Stomach smooth muscle (tissue), 2 donors: Measurements from ENCODE around the gene UGT3A2.
"Not testable (repeated sequence)": the region's sequence is repeated elsewhere in the genome, so short reads cannot be mapped to it uniquely, and the experiment has no call there.

Source experiments
- H3K27ac ChIP-seq: one replicate; pipeline ENCODE4 v1.7.0; 2013; ENCODE audit warnings: mild to moderate bottlenecking, low read length, inconsistent platforms
- H3K27me3 ChIP-seq, 2 donors: one replicate each; pipeline ENCODE4 v1.7.0; 2013; ENCODE audit warnings: low read length in 2 of 2; ENCODE audit not compliant: insufficient read depth in 2 of 2, control insufficient read depth in 1 of 2
- H3K36me3 ChIP-seq, 2 donors: one replicate each; pipeline ENCODE4 v1.7.0; 2013; ENCODE audit warnings: low read length in 2 of 2; ENCODE audit not compliant: control insufficient read depth in 2 of 2, insufficient read depth in 2 of 2
- H3K4me1 ChIP-seq: one replicate; pipeline ENCODE4 v1.7.0; 2013; ENCODE audit warnings: low read length; ENCODE audit not compliant: control insufficient read depth, insufficient read depth
- H3K4me3 ChIP-seq, 2 donors: one replicate each; pipeline ENCODE4 v1.7.0; 2013; ENCODE audit warnings: low read length in 2 of 2
- H3K9ac ChIP-seq, 2 donors: one replicate each; pipeline ENCODE4 v1.7.0; 2013; ENCODE audit warnings: low read length in 2 of 2, mild to moderate bottlenecking in 1 of 2
- H3K9me3 ChIP-seq, 2 donors: one replicate each; pipeline ENCODE4 v1.7.0; 2013; ENCODE audit warnings: low read length in 2 of 2; ENCODE audit not compliant: control insufficient read depth in 2 of 2
- donor health status: healthy.
- donor health status: Pancreatic carcinoma.

Gene UGT3A2

GRCh38 chr5:36031223-36031622, 35.5 kb downstream of the UGT3A2 start:
- no peaks in the 10 kb centered on the region for H3K36me3 ChIP-seq
- no peaks in the 10 kb centered on the region for H3K27me3 ChIP-seq
- H3K27ac ChIP-seq = no peak overlapping the region
- no peaks in the 10 kb centered on the region for H3K4me1 ChIP-seq
- no peak overlapping the region for H3K9ac ChIP-seq
- no peaks in the 10 kb centered on the region for H3K9me3 ChIP-seq
- H3K4me3 ChIP-seq = no peak overlapping the region

GRCh38 chr5:36029914-36030313, 36.8 kb downstream of the UGT3A2 start:
- no peaks in the 10 kb centered on the region for H3K4me1 ChIP-seq

GRCh38 chr5:36028816-36029465, 37.7 kb downstream of the UGT3A2 start:
- H3K27me3 ChIP-seq = no peaks in the 10 kb centered on the region
- H3K4me1 ChIP-seq = no peaks in the 10 kb centered on the region
- no peaks in the 10 kb centered on the region for H3K36me3 ChIP-seq
- no peaks in the 10 kb centered on the region for H3K9me3 ChIP-seq
- H3K4me3 ChIP-seq = no peak overlapping the region
- H3K9ac ChIP-seq = no peak overlapping the region
- H3K27ac ChIP-seq = no peak overlapping the region

More at GRCh38 chr5:36029914-36030313, 36.8 kb downstream of the UGT3A2 start:
- Histone ChIP-seq H3K36me3 (no peaks in the 10 kb centered on the region), H3K9me3 (no peaks in the 10 kb centered on the region), H3K27ac (no peak overlapping the region), H3K4me3 (no peak overlapping the region), H3K9ac (no peak overlapping the region), H3K27me3 (no peaks in the 10 kb centered on the region)

GRCh38 chr5:36027711-36028110, 39.0 kb downstream of the UGT3A2 start:
- Histone ChIP-seq H3K4me1 (no peaks in the 10 kb centered on the region), H3K36me3 (no peaks in the 10 kb centered on the region), H3K9me3 (no peaks in the 10 kb centered on the region), H3K4me3 (no peak overlapping the region), H3K9ac (no peak overlapping the region), H3K27ac (no peak overlapping the region), H3K27me3 (no peaks in the 10 kb centered on the region)

DNA sequence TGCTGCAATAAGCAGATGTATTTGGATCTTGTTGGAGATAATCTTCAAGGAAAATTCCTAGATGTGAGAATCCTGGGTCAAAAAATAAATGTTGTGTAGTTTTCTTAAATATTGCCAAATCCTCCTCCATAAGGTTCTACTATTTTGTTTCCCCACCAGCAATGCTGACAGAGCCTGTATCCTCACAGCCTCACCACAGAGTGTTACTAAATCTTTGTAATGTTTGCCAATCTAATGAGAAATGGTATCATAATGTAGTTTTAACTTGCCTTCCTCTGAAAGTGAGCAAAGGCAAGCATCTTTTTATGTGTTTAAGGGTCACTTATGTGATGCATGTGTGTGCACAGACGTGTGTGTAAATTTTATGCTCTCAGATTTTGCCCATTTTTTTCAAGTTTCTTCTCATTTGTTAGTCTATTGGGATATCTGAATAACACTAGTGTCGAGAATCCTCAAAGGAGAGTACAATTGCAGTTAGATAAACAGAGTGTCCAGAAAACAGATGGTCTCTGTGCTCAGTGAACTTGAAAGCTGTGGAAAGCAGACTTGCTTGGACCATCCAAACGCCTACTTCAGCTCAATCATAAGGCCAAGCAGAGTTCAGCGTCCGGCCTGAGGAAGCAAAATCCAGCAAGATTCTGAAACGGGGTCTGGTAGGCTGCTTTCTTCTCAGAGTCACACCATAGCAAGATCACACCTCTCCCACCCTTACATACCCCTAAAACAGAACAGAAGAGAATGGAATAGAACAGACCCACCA, 39.8 kb downstream of the UGT3A2 start:
- H3K4me3 ChIP-seq = no peak overlapping the region
- no peaks in the 10 kb centered on the region for H3K4me1 ChIP-seq
- H3K9me3 ChIP-seq = no peaks in the 10 kb centered on the region
- no peak overlapping the region for H3K9ac ChIP-seq
- H3K36me3 ChIP-seq = no peaks in the 10 kb centered on the region
- H3K27me3 ChIP-seq = no peaks in the 10 kb centered on the region
- no peak overlapping the region for H3K27ac ChIP-seq

GRCh38 chr5:36022246-36022645, 44.4 kb downstream of the UGT3A2 start:
- H3K27ac ChIP-seq, H3K9ac ChIP-seq, H3K4me1 ChIP-seq, H3K9me3 ChIP-seq, H3K36me3 ChIP-seq, H3K27me3 ChIP-seq, H3K4me3 ChIP-seq: not testable (repeated sequence)

DNA sequence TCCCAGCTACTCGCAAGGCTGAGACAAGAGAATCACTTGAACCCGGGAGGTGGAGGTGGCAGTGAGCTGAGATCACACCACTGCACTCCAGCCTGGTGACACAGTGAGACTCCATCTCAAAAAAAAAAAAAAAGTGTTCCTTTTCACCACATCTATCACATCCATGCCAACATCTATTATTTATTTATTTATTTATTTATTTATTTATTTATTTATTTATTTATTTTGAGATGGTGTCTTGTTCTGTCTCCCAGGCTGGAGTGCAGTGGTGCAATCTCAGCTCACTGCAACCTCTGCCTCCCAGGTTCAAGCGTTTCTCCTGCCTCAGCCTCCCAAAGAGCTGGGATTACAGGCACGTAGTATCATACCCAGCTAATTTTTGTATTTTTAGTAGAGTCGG, 47.1 kb downstream of the UGT3A2 start:
- not testable (repeated sequence) for H3K4me3 ChIP-seq, H3K27me3 ChIP-seq, H3K9me3 ChIP-seq, H3K27ac ChIP-seq, H3K4me1 ChIP-seq, H3K36me3 ChIP-seq, H3K9ac ChIP-seq

GRCh38 chr5:36017622-36018021, 49.1 kb downstream of the UGT3A2 start:
- Histone ChIP-seq H3K4me1 (no peaks in the 10 kb centered on the region), H3K27me3 (no peaks in the 10 kb centered on the region), H3K27ac (no peak overlapping the region), H3K4me3 (no peak overlapping the region), H3K36me3 (no peaks in the 10 kb centered on the region), H3K9me3 (peaks cover 2 to 11% of the 10 kb centered on the region in 2 donors), H3K9ac (no peak overlapping the region)

- peaks cover 2 to 11% of the 10 kb centered on the region in 2 donors for H3K9me3 ChIP-seq
- H3K4me3 ChIP-seq = no peak overlapping the region
- H3K36me3 ChIP-seq = no peaks in the 10 kb centered on the region
- H3K4me1 ChIP-seq = no peaks in the 10 kb centered on the region
- H3K27ac ChIP-seq = no peak overlapping the region
- H3K9ac ChIP-seq = no peak overlapping the region
- no peaks in the 10 kb centered on the region for H3K27me3 ChIP-seq
Observed at GRCh38 chr5:36017004-36017403, 49.7 kb downstream of the UGT3A2 start.

DNA sequence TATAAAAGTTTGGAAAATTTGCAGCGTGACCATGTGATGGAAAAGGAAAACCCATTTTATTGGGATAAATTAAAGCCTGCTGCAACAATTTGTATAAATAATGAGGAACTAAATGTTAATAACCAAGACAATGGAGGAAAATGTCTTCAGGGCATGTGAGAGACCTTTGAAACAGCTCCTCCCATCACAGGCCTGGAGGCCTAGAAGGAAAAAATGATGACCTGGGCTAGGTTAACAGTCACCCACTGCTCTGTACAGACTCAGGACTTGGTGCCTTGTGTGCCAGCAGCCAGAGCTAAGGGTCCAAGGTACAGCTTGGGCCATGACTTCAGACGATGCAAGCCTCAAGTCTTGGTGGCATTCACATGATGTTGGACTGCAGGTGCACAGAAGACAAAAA, 53.5 kb downstream of the UGT3A2 start:
- Histone ChIP-seq H3K27ac (no peak overlapping the region), H3K27me3 (no peaks in the 10 kb centered on the region), H3K4me3 (no peak overlapping the region), H3K36me3 (no peaks in the 10 kb centered on the region), H3K4me1 (no peaks in the 10 kb centered on the region), H3K9me3 (peaks cover 2 to 11% of the 10 kb centered on the region in 2 donors), H3K9ac (no peak overlapping the region)

GRCh38 chr5:36009698-36010097, 57.0 kb downstream of the UGT3A2 start:
- Histone ChIP-seq H3K4me3 (no peak overlapping the region), H3K27ac (no peak overlapping the region), H3K36me3 (no peaks in the 10 kb centered on the region), H3K9ac (no peak overlapping the region), H3K27me3 (no peaks in the 10 kb centered on the region), H3K4me1 (no peaks in the 10 kb centered on the region), H3K9me3 (peaks cover 0 to 3% of the 10 kb centered on the region in 2 donors)
